ENCODE data around the gene SEPTIN2.
"Not testable (repeated sequence)": the region's sequence is repeated elsewhere in the genome, so short reads cannot be mapped to it uniquely, and the experiment has no call there.

The SEPTIN2 gene

GRCh38 chr2:241373446-241373845 is 57.7 kb downstream of the SEPTIN2 start:
- Mint-ChIP-seq H3K4me1 (no peaks in the 10 kb centered on the region), H3K27ac (no peak overlapping the region), H3K36me3 (peaks cover 8% of the 10 kb centered on the region), H3K27me3 (no peaks in the 10 kb centered on the region), H3K4me3 (no peak overlapping the region), H3K9me3 (no peaks in the 10 kb centered on the region)

- H3K4me1 Mint-ChIP-seq, H3K36me3 Mint-ChIP-seq, H3K4me3 Mint-ChIP-seq, H3K27me3 Mint-ChIP-seq, H3K27ac Mint-ChIP-seq, H3K9me3 Mint-ChIP-seq: not testable (repeated sequence)
Observed at GRCh38 chr2:241373906-241374305, 58.2 kb downstream of the SEPTIN2 start.

GRCh38 chr2:241375300-241375699 is 59.6 kb downstream of the SEPTIN2 start:
- no peaks in the 10 kb centered on the region for H3K9me3 Mint-ChIP-seq
- no peaks in the 10 kb centered on the region for H3K27me3 Mint-ChIP-seq
- no peaks in the 10 kb centered on the region for H3K4me1 Mint-ChIP-seq
- peaks cover 8% of the 10 kb centered on the region for H3K36me3 Mint-ChIP-seq
- no peak overlapping the region for H3K4me3 Mint-ChIP-seq
- no peak overlapping the region for H3K27ac Mint-ChIP-seq

- Mint-ChIP-seq H3K9me3 (no peaks in the 10 kb centered on the region), H3K36me3 (peaks cover 12% of the 10 kb centered on the region), H3K27me3 (no peaks in the 10 kb centered on the region), H3K4me1 (no peaks in the 10 kb centered on the region), H3K27ac (no peak overlapping the region), H3K4me3 (no peak overlapping the region)
Observed at GRCh38 chr2:241376808-241377207, 61.1 kb downstream of the SEPTIN2 start.

GRCh38 chr2:241378816-241379215 is 63.1 kb downstream of the SEPTIN2 start:
- H3K36me3 Mint-ChIP-seq = peaks cover 13% of the 10 kb centered on the region
- H3K27ac Mint-ChIP-seq = no peak overlapping the region

GRCh38 chr2:241379481-241380480 is 64.1 kb downstream of the SEPTIN2 start:
- Mint-ChIP-seq H3K27ac (no peak overlapping the region), H3K36me3 (peaks cover 13% of the 10 kb centered on the region), H3K27me3 (no peaks in the 10 kb centered on the region), H3K4me1 (no peaks in the 10 kb centered on the region), H3K9me3 (no peaks in the 10 kb centered on the region), H3K4me3 (no peak overlapping the region)

More at GRCh38 chr2:241378816-241379215, 63.1 kb downstream of the SEPTIN2 start:
- no peaks in the 10 kb centered on the region for H3K27me3 Mint-ChIP-seq
- no peaks in the 10 kb centered on the region for H3K9me3 Mint-ChIP-seq
- no peak overlapping the region for H3K4me3 Mint-ChIP-seq
- no peaks in the 10 kb centered on the region for H3K4me1 Mint-ChIP-seq

DNA sequence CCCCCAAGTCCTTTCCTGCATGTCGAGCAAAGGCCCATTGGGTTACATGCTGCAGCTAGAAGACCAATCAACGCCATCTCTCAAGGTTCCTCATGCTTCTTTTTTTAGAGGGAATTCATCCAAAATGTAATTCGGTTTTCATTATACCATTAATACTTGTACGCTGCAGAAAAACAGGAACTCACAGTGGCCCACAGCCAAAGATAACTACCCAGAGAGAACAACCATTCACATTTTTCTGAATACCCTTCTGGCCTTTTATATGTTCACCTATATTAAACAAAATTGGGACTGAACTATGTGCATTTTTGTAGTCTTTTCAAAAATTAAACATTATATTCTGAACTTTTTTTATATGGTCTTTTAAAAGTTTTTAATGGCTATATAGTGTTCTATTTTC is 66.1 kb downstream of the SEPTIN2 start:
- Mint-ChIP-seq H3K9me3 (no peaks in the 10 kb centered on the region), H3K36me3 (peaks cover 12% of the 10 kb centered on the region), H3K4me1 (no peaks in the 10 kb centered on the region), H3K27me3 (no peaks in the 10 kb centered on the region), H3K27ac (no peak overlapping the region), H3K4me3 (no peak overlapping the region)

GRCh38 chr2:241385450-241385849 is 69.7 kb downstream of the SEPTIN2 start:
- not testable (repeated sequence) for H3K27me3 Mint-ChIP-seq, H3K27ac Mint-ChIP-seq, H3K4me1 Mint-ChIP-seq, H3K9me3 Mint-ChIP-seq, H3K4me3 Mint-ChIP-seq
- peaks cover 23% of the 10 kb centered on the region for H3K36me3 Mint-ChIP-seq

DNA sequence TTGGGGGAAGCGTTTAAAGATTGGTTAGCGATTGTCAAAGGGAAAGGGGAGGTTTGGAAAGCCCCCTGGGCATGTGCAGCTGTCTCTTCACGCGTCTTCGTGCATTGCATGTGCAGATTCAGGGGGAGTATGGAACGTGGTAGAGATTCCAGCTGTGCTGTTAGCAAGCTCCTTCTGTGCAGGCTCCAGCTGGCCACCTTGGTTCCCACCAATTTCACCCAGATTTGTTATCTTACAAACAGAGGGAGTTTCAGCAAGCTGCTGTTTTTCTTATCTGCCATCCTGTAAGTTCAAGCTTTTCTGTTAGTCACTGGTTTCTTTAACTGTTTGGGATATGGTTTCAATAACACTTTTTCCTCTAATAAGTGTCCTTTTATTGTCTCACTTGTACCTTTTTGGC is 70.8 kb downstream of the SEPTIN2 start:
- Mint-ChIP-seq H3K9me3 (no peaks in the 10 kb centered on the region), H3K4me1 (no peaks in the 10 kb centered on the region), H3K36me3 (peaks cover 21% of the 10 kb centered on the region), H3K4me3 (no peak overlapping the region), H3K27me3 (no peaks in the 10 kb centered on the region), H3K27ac (no peak overlapping the region)

GRCh38 chr2:241389697-241390096 is 74.0 kb downstream of the SEPTIN2 start:
- H3K9me3 Mint-ChIP-seq = no peaks in the 10 kb centered on the region
- no peak overlapping the region for H3K27ac Mint-ChIP-seq
- H3K36me3 Mint-ChIP-seq = peaks cover 16% of the 10 kb centered on the region
- H3K27me3 Mint-ChIP-seq = no peaks in the 10 kb centered on the region
- H3K4me1 Mint-ChIP-seq = no peaks in the 10 kb centered on the region
- H3K4me3 Mint-ChIP-seq = no peak overlapping the region

DNA sequence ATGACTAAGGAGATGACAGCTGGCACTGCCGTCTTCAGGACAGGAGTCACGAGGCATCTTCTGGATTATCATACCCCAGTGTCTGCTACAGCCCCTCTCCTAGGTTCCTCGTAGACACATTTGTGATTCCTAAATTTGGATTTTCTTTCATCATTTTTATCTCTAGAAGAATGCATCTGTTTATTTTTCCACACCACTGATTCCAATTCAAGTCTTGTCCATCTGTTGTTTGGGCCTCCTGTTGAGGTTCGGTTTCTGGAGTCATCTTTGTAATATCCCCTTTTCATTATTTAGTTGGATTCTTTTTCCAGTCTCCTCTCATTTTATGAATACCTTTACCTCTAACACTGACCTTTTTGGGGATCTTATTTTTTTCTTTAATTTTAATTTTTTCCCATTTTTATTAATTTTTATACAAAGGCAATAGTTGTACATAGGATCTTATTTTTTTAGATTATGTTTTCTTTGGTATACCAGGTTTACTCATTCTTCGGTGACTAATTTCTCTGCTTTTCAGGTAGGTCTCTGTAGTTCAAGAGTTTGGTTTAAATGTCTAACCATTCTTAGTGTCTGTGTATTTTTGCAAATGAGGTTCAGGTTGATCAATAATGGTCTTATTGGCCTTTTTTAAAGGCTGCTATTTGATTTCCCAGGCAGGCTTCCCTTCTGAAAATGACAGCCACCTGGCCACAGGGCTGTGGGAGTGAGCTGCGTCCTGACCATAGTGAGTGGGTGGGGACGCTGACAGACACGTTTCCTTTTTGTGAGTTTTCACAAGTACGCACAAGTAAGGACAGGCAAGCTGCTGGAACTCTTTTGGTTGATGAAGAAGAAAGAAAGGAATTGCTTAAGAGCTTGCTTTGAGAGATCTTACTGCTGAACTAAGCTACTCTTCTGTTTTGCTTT is 74.8 kb downstream of the SEPTIN2 start:
- H3K27ac Mint-ChIP-seq = no peak overlapping the region
- H3K4me1 Mint-ChIP-seq = no peaks in the 10 kb centered on the region
- H3K4me3 Mint-ChIP-seq = no peak overlapping the region
- H3K9me3 Mint-ChIP-seq = no peaks in the 10 kb centered on the region
- no peaks in the 10 kb centered on the region for H3K27me3 Mint-ChIP-seq
- H3K36me3 Mint-ChIP-seq = peaks cover 21% of the 10 kb centered on the region

GRCh38 chr2:241391892-241392665 is 76.4 kb downstream of the SEPTIN2 start:
- Mint-ChIP-seq H3K4me3 (no peak overlapping the region), H3K4me1 (no peaks in the 10 kb centered on the region), H3K9me3 (no peaks in the 10 kb centered on the region), H3K27ac (no peak overlapping the region), H3K36me3 (peaks cover 22% of the 10 kb centered on the region), H3K27me3 (no peaks in the 10 kb centered on the region)

GRCh38 chr2:241392753-241393152 is 77.0 kb downstream of the SEPTIN2 start:
- H3K9me3 Mint-ChIP-seq, H3K4me3 Mint-ChIP-seq, H3K27me3 Mint-ChIP-seq, H3K4me1 Mint-ChIP-seq, H3K27ac Mint-ChIP-seq: not testable (repeated sequence)
- H3K36me3 Mint-ChIP-seq = peaks cover 22% of the 10 kb centered on the region

- H3K27ac Mint-ChIP-seq = no peak overlapping the region
Observed at GRCh38 chr2:241393524-241394196, 77.9 kb downstream of the SEPTIN2 start.

DNA sequence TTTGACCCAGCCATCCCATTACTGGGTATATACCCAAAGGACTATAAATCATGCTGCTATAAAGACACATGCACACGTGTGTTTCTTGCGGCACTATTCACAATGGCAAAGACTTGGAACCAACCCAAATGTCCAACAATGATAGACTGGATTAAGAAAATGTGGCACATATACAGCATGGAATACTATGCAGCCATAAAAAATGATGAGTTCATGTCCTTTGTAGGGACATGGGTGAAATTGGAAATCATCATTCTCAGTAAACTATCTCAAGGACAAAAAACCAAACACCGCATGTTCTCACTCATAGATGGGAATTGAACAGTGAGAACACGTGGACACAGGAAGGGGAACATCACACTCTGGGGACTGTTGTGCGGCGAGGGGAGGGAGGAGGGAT is 81.1 kb downstream of the SEPTIN2 start:
- H3K27ac Mint-ChIP-seq, H3K9me3 Mint-ChIP-seq, H3K4me1 Mint-ChIP-seq, H3K4me3 Mint-ChIP-seq, H3K27me3 Mint-ChIP-seq: not testable (repeated sequence)
- H3K36me3 Mint-ChIP-seq = peaks cover 12% of the 10 kb centered on the region

More at GRCh38 chr2:241393524-241394196, 77.9 kb downstream of the SEPTIN2 start:
- H3K4me1 Mint-ChIP-seq = no peaks in the 10 kb centered on the region
- no peak overlapping the region for H3K4me3 Mint-ChIP-seq
- H3K9me3 Mint-ChIP-seq = no peaks in the 10 kb centered on the region
- no peaks in the 10 kb centered on the region for H3K27me3 Mint-ChIP-seq
- peaks cover 17% of the 10 kb centered on the region for H3K36me3 Mint-ChIP-seq
